HepG2 (cell line): ENCODE data around the gene PLEKHH1. TPM values are rescaled to one million over a fixed set of nuclear protein-coding genes. Genes with fewer than 3 reads are reported as not detected.

Experiments
- EZH2 ChIP-seq: conservative IDR thresholded peaks from 2 replicates; pipeline ENCODE4 v1.6.1; 2012; ENCODE audit warnings: mild to moderate bottlenecking, low read depth, low read length, moderate library complexity
- GABPA ChIP-seq, 2 experiments: IDR thresholded peaks; 2 replicates each; pipeline ENCODE4 v1.6.1; 2011 to 2016; ENCODE audit warnings: low read depth in 2 of 2, low read length in 1 of 2, missing biosample characterization in 1 of 2, missing genetic modification characterization in 1 of 2
- GMEB1 ChIP-seq: sonication (generic); formaldehyde crosslinking; IDR thresholded peaks from 2 replicates; pipeline ENCODE4 v1.5.1; 2020; ENCODE audit warnings: missing genetic modification reagents, mild to moderate bottlenecking, borderline replicate concordance
- NFAT5 ChIP-seq: sonication (generic); formaldehyde crosslinking; IDR thresholded peaks from 2 replicates; pipeline ENCODE4 v1.4.0; 2020; ENCODE audit warnings: missing genetic modification reagents
- NONO ChIP-seq, 2 experiments: fragments of 450-650 bp in 1 of 2; sonication (generic) in 1 of 2; formaldehyde crosslinking in 1 of 2; IDR thresholded peaks in 1 of 2; conservative IDR thresholded peaks in 1 of 2; 2 replicates each; pipeline versions ENCODE4 v1.6.1 to v1.8.0; 2017 to 2022; ENCODE audit warnings: mild to moderate bottlenecking in 1 of 2, missing genetic modification reagents in 1 of 2, moderate library complexity in 1 of 2
- SMARCE1 ChIP-seq: fragments of 450-650 bp; IDR thresholded peaks from 2 replicates; pipeline ENCODE4 v1.6.1; 2017; ENCODE audit warnings: borderline replicate concordance
- SP2 ChIP-seq: sonication (generic); formaldehyde crosslinking; IDR thresholded peaks from 2 replicates; pipeline ENCODE4 v1.5.1; 2020; ENCODE audit warnings: mild to moderate bottlenecking, missing genetic modification reagents
- TAF1 ChIP-seq: sonication (generic); formaldehyde crosslinking; IDR thresholded peaks from 2 replicates; pipeline ENCODE4 v1.4.0; 2020; ENCODE audit warnings: missing genetic modification reagents
- ZNF891 ChIP-seq: sonication (generic); formaldehyde crosslinking; IDR thresholded peaks from 2 replicates; pipeline ENCODE4 v1.5.0; 2020; ENCODE audit warnings: mild to moderate bottlenecking, missing genetic modification reagents
- polyA plus RNA-seq, 8 experiments: library from polyadenylated mRNA; depleted of rRNA in 3 of 8; stranded (reverse) in 7 of 8; unstranded in 1 of 8; fragments of >200 nt; fragmentation: Illumina TruSeq in 4 of 8; extraction: Trizol in 4 of 8; gene quantifications; 2 replicates each; pipeline versions ENCODE4 v1.2.1 to v1.2.3, GENCODE V29; 2011 to 2016; ENCODE audit warnings: low read depth in 4 of 8, missing spikeins in 1 of 8, mixed read lengths in 1 of 8; ENCODE audit not compliant: insufficient read depth in 1 of 8
- total RNA-seq, 5 experiments: library from RNA; depleted of rRNA; stranded (reverse); fragments of >200 nt; fragmentation: Illumina TruSeq; extraction: Trizol; gene quantifications; 2 replicates each; pipeline ENCODE4 v1.2.3, GENCODE V29; 2016; ENCODE audit warnings: low read depth in 1 of 5
- TF ChIP-seq, protein P1 (sequence below): sonication (generic); formaldehyde crosslinking; IDR thresholded peaks from 2 replicates; pipeline ENCODE4 v1.9.0; 2022; ENCODE audit warnings: low read depth, missing genetic modification reagents
- TF ChIP-seq, protein P2 (sequence below): sonication (generic); formaldehyde crosslinking; IDR thresholded peaks from 2 replicates; pipeline ENCODE4 v1.4.0; 2020; ENCODE audit warnings: missing genetic modification reagents
- TF ChIP-seq, protein P3 (sequence below): sonication (generic); formaldehyde crosslinking; IDR thresholded peaks from 2 replicates; pipeline ENCODE4 v1.4.0; 2020; ENCODE audit warnings: missing genetic modification reagents

Gene PLEKHH1
- total and polyA plus RNA-seq, 2 of the 13 experiments (the other 11 are each of a cell fraction or from before 2014, with no cell fraction given): 8.6 to 15.8 TPM

DNA sequence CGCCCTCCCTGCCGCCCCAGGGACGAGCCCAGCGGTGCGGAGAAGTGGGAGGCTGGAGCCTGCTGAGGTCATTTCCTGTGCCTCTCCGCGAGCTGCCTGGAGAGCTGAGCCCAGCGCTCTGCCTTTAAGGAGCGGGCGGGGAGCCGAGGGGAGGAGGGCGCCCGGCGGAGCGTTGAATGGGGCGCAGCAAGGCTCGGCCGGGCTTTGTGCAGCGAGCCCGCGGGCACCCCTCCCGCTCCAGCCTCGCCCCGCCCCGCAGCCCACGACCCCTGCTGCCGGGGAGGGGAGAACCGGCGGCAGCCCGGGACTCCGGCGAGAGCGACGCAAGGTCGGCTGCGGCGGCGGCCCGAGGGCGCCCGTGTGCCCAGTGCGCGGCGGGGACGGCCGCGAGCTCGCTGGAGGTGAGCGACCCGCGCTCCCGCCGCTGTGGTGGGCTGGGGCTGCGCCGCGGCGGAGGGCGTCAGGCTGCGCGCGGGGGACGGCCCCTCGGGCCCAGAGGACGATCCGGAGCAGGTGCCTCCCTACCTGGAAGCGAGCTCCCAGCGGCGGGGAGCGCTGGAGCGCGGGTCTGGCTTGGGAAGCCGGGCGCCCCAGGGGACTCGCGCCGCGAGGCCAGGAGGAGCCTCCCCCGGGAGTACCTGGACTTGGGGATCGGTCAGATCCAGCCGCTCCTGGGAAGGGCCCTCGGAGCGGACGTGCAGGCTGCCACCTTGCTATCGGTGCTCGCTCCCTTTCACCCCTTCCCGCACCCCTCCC, at the start of gene PLEKHH1 (continued):
- TF ChIP-seq GMEB1 (peak; percentile 46; the same call in 1 of the 2 replicates), SP2 (0 out of 2 replicates have a peak, but pooled peaks have one; percentile 15), EZH2 (no peak), NONO (IDR thresholded peaks at IDR 0.05) (no peak), NONO (CRISPR knock-in tag; conservative IDR thresholded peaks at IDR 0.05) (peak; percentile 45; the same call in 1 of the 2 replicates), SMARCE1 (no peak), TAF1 (CRISPR knock-in tag) (peak; percentile 77), GABPA (IDR thresholded peaks at IDR 0.05; ENCODE audit: low read depth, low read length) (peak; percentile 45), GABPA (CRISPR knock-in tag; IDR thresholded peaks at IDR 0.05; ENCODE audit: low read depth) (peak; percentile 76), ZNF891 (CRISPR knock-in tag) (peak; percentile 40), NFAT5 (CRISPR knock-in tag) (peak; percentile 20; the same call in 1 of the 2 replicates)
- TF ChIP-seq, protein P1, sequence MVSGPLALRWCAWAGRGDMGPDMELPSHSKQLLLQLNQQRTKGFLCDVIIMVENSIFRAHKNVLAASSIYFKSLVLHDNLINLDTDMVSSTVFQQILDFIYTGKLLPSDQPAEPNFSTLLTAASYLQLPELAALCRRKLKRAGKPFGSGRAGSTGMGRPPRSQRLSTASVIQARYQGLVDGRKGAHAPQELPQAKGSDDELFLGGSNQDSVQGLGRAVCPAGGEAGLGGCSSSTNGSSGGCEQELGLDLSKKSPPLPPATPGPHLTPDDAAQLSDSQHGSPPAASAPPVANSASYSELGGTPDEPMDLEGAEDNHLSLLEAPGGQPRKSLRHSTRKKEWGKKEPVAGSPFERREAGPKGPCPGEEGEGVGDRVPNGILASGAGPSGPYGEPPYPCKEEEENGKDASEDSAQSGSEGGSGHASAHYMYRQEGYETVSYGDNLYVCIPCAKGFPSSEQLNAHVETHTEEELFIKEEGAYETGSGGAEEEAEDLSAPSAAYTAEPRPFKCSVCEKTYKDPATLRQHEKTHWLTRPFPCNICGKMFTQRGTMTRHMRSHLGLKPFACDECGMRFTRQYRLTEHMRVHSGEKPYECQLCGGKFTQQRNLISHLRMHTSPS: 0 out of 2 replicates have a peak, but pooled peaks have one; percentile 7
- TF ChIP-seq, protein P2, sequence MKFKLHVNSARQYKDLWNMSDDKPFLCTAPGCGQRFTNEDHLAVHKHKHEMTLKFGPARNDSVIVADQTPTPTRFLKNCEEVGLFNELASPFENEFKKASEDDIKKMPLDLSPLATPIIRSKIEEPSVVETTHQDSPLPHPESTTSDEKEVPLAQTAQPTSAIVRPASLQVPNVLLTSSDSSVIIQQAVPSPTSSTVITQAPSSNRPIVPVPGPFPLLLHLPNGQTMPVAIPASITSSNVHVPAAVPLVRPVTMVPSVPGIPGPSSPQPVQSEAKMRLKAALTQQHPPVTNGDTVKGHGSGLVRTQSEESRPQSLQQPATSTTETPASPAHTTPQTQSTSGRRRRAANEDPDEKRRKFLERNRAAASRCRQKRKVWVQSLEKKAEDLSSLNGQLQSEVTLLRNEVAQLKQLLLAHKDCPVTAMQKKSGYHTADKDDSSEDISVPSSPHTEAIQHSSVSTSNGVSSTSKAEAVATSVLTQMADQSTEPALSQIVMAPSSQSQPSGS: peak; percentile 57; the same call in 1 of the 2 replicates
- TF ChIP-seq, protein P3, sequence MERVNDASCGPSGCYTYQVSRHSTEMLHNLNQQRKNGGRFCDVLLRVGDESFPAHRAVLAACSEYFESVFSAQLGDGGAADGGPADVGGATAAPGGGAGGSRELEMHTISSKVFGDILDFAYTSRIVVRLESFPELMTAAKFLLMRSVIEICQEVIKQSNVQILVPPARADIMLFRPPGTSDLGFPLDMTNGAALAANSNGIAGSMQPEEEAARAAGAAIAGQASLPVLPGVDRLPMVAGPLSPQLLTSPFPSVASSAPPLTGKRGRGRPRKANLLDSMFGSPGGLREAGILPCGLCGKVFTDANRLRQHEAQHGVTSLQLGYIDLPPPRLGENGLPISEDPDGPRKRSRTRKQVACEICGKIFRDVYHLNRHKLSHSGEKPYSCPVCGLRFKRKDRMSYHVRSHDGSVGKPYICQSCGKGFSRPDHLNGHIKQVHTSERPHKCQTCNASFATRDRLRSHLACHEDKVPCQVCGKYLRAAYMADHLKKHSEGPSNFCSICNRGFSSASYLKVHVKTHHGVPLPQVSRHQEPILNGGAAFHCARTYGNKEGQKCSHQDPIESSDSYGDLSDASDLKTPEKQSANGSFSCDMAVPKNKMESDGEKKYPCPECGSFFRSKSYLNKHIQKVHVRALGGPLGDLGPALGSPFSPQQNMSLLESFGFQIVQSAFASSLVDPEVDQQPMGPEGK (CRISPR knock-in tag): peak; percentile 77
